ENCODE measurements around the gene SLC16A2.

SLC16A2 gene

GRCh38 chrX:74535408-74536151, 114.3 kb downstream of the SLC16A2 start:
- peaks cover 3% of the 10 kb centered on the region; the same call in 1 of the 2 replicates for H3K4me1 ChIP-seq (ENCODE audit: control insufficient read depth, insufficient read depth, low read length)
- H3K9me3 ChIP-seq (ENCODE audit: control insufficient read depth, insufficient read depth, low read length), result peaks cover 12% of the 10 kb centered on the region
- H3K9ac ChIP-seq (ENCODE audit: low read depth, low read length), result no peak overlapping the region
- H3K27ac ChIP-seq (ENCODE audit: low read depth, low read length), result no peak overlapping the region
- peaks cover 12% of the 10 kb centered on the region; the same call in 1 of the 2 replicates for H3K27me3 ChIP-seq (ENCODE audit: control insufficient read depth, insufficient read depth, low read length)
- no peaks in the 10 kb centered on the region for H3K36me3 ChIP-seq (ENCODE audit: control insufficient read depth, insufficient read depth, low read length)
- H3K4me3 ChIP-seq (ENCODE audit: low read depth, low read length), result peak overlapping the region; percentile 63

- peak overlapping the region; percentile 14 for H3K27ac ChIP-seq (ENCODE audit: low read depth, low read length)
Observed at GRCh38 chrX:74536152-74536831, 115.0 kb downstream of the SLC16A2 start.

GRCh38 chrX:74536832-74537371, 115.6 kb downstream of the SLC16A2 start:
- Histone ChIP-seq H3K9me3 (ENCODE audit: control insufficient read depth, insufficient read depth, low read length) (peaks cover 12% of the 10 kb centered on the region), H3K36me3 (ENCODE audit: control insufficient read depth, insufficient read depth, low read length) (no peaks in the 10 kb centered on the region), H3K27me3 (ENCODE audit: control insufficient read depth, insufficient read depth, low read length) (peaks cover 12% of the 10 kb centered on the region; the same call in 1 of the 2 replicates), H3K27ac (ENCODE audit: low read depth, low read length) (peak overlapping the region; percentile 14), H3K9ac (ENCODE audit: low read depth, low read length) (no peak overlapping the region), H3K4me1 (ENCODE audit: control insufficient read depth, insufficient read depth, low read length) (peaks cover 3% of the 10 kb centered on the region; the same call in 1 of the 2 replicates), H3K4me3 (ENCODE audit: low read depth, low read length) (peak overlapping the region; percentile 63)

More at GRCh38 chrX:74536152-74536831, 115.0 kb downstream of the SLC16A2 start:
- H3K4me1 ChIP-seq (ENCODE audit: control insufficient read depth, insufficient read depth, low read length), result peaks cover 3% of the 10 kb centered on the region; the same call in 1 of the 2 replicates
- H3K36me3 ChIP-seq (ENCODE audit: control insufficient read depth, insufficient read depth, low read length), result no peaks in the 10 kb centered on the region
- H3K4me3 ChIP-seq (ENCODE audit: low read depth, low read length), result peak overlapping the region; percentile 63
- peaks cover 12% of the 10 kb centered on the region; the same call in 1 of the 2 replicates for H3K27me3 ChIP-seq (ENCODE audit: control insufficient read depth, insufficient read depth, low read length)
- H3K9ac ChIP-seq (ENCODE audit: low read depth, low read length), result no peak overlapping the region
- peaks cover 12% of the 10 kb centered on the region for H3K9me3 ChIP-seq (ENCODE audit: control insufficient read depth, insufficient read depth, low read length)

GRCh38 chrX:74540635-74541249, 119.4 kb downstream of the SLC16A2 start:
- Histone ChIP-seq H3K4me3 (ENCODE audit: low read depth, low read length) (no peak overlapping the region), H3K27me3 (ENCODE audit: control insufficient read depth, insufficient read depth, low read length) (peaks cover 12% of the 10 kb centered on the region; the same call in 1 of the 2 replicates), H3K4me1 (ENCODE audit: control insufficient read depth, insufficient read depth, low read length) (peaks cover 3% of the 10 kb centered on the region; the same call in 1 of the 2 replicates), H3K9ac (ENCODE audit: low read depth, low read length) (no peak overlapping the region), H3K36me3 (ENCODE audit: control insufficient read depth, insufficient read depth, low read length) (no peaks in the 10 kb centered on the region), H3K9me3 (ENCODE audit: control insufficient read depth, insufficient read depth, low read length) (peaks cover 10% of the 10 kb centered on the region), H3K27ac (ENCODE audit: low read depth, low read length) (no peak overlapping the region)

- Histone ChIP-seq H3K4me3 (ENCODE audit: low read depth, low read length) (no peak overlapping the region), H3K27me3 (ENCODE audit: control insufficient read depth, insufficient read depth, low read length) (no peaks in the 10 kb centered on the region), H3K9ac (ENCODE audit: low read depth, low read length) (no peak overlapping the region), H3K4me1 (ENCODE audit: control insufficient read depth, insufficient read depth, low read length) (no peaks in the 10 kb centered on the region), H3K9me3 (ENCODE audit: control insufficient read depth, insufficient read depth, low read length) (peaks cover 22% of the 10 kb centered on the region; the same call in 1 of the 2 replicates), H3K27ac (ENCODE audit: low read depth, low read length) (no peak overlapping the region), H3K36me3 (ENCODE audit: control insufficient read depth, insufficient read depth, low read length) (no peaks in the 10 kb centered on the region)
Observed at GRCh38 chrX:74545880-74546523, 124.7 kb downstream of the SLC16A2 start.

GRCh38 chrX:74546984-74547383, 125.7 kb downstream of the SLC16A2 start:
- Histone ChIP-seq H3K27ac (ENCODE audit: low read depth, low read length) (no peak overlapping the region), H3K4me1 (ENCODE audit: control insufficient read depth, insufficient read depth, low read length) (no peaks in the 10 kb centered on the region), H3K9ac (ENCODE audit: low read depth, low read length) (no peak overlapping the region), H3K36me3 (ENCODE audit: control insufficient read depth, insufficient read depth, low read length) (no peaks in the 10 kb centered on the region), H3K27me3 (ENCODE audit: control insufficient read depth, insufficient read depth, low read length) (no peaks in the 10 kb centered on the region), H3K9me3 (ENCODE audit: control insufficient read depth, insufficient read depth, low read length) (peaks cover 31% of the 10 kb centered on the region; the same call in 1 of the 2 replicates), H3K4me3 (ENCODE audit: low read depth, low read length) (no peak overlapping the region)

GRCh38 chrX:74550295-74550802, 129.1 kb downstream of the SLC16A2 start:
- Histone ChIP-seq H3K9ac (ENCODE audit: low read depth, low read length) (no peak overlapping the region), H3K4me3 (ENCODE audit: low read depth, low read length) (no peak overlapping the region), H3K27ac (ENCODE audit: low read depth, low read length) (no peak overlapping the region), H3K9me3 (ENCODE audit: control insufficient read depth, insufficient read depth, low read length) (peaks cover 36% of the 10 kb centered on the region), H3K27me3 (ENCODE audit: control insufficient read depth, insufficient read depth, low read length) (no peaks in the 10 kb centered on the region), H3K36me3 (ENCODE audit: control insufficient read depth, insufficient read depth, low read length) (no peaks in the 10 kb centered on the region), H3K4me1 (ENCODE audit: control insufficient read depth, insufficient read depth, low read length) (no peaks in the 10 kb centered on the region)

GRCh38 chrX:74551934-74552333, 130.6 kb downstream of the SLC16A2 start:
- Histone ChIP-seq H3K4me3 (ENCODE audit: low read depth, low read length) (no peak overlapping the region), H3K27me3 (ENCODE audit: control insufficient read depth, insufficient read depth, low read length) (no peaks in the 10 kb centered on the region), H3K4me1 (ENCODE audit: control insufficient read depth, insufficient read depth, low read length) (no peaks in the 10 kb centered on the region), H3K36me3 (ENCODE audit: control insufficient read depth, insufficient read depth, low read length) (no peaks in the 10 kb centered on the region), H3K27ac (ENCODE audit: low read depth, low read length) (peak overlapping the region; percentile 79), H3K9ac (ENCODE audit: low read depth, low read length) (no peak overlapping the region), H3K9me3 (ENCODE audit: control insufficient read depth, insufficient read depth, low read length) (peaks cover 26% of the 10 kb centered on the region)

- H3K27ac ChIP-seq (ENCODE audit: low read depth, low read length), result no peak overlapping the region
Observed at GRCh38 chrX:74557378-74557777, 136.1 kb downstream of the SLC16A2 start.

GRCh38 chrX:74578137-74578536, 156.8 kb downstream of the SLC16A2 start:
- Histone ChIP-seq H3K9me3 (ENCODE audit: control insufficient read depth, insufficient read depth, low read length) (peaks cover 27% of the 10 kb centered on the region), H3K4me1 (ENCODE audit: control insufficient read depth, insufficient read depth, low read length) (no peaks in the 10 kb centered on the region), H3K36me3 (ENCODE audit: control insufficient read depth, insufficient read depth, low read length) (no peaks in the 10 kb centered on the region), H3K9ac (ENCODE audit: low read depth, low read length) (no peak overlapping the region), H3K27me3 (ENCODE audit: control insufficient read depth, insufficient read depth, low read length) (no peaks in the 10 kb centered on the region), H3K27ac (ENCODE audit: low read depth, low read length) (no peak overlapping the region), H3K4me3 (ENCODE audit: low read depth, low read length) (no peak overlapping the region)

More at GRCh38 chrX:74557378-74557777, 136.1 kb downstream of the SLC16A2 start:
- Histone ChIP-seq H3K9ac (ENCODE audit: low read depth, low read length) (no peak overlapping the region), H3K4me1 (ENCODE audit: control insufficient read depth, insufficient read depth, low read length) (no peaks in the 10 kb centered on the region), H3K9me3 (ENCODE audit: control insufficient read depth, insufficient read depth, low read length) (peaks cover 18% of the 10 kb centered on the region), H3K36me3 (ENCODE audit: control insufficient read depth, insufficient read depth, low read length) (no peaks in the 10 kb centered on the region), H3K27me3 (ENCODE audit: control insufficient read depth, insufficient read depth, low read length) (no peaks in the 10 kb centered on the region), H3K4me3 (ENCODE audit: low read depth, low read length) (no peak overlapping the region)
